HEK293T (cell line): ENCODE data around the gene EPHA10.

Experiments used
- BHLHE40 ChIP-seq: fragments of 450-650 bp; IDR thresholded peaks from 2 replicates; pipeline ENCODE4 v1.6.1; 2016; ENCODE audit warnings: mild to moderate bottlenecking, moderate library complexity, borderline replicate concordance
- CTBP1 ChIP-seq: fragments of 450-650 bp; IDR thresholded peaks from 2 replicates; pipeline ENCODE4 v1.6.1; 2016; ENCODE audit warnings: borderline replicate concordance
- ELF4 ChIP-seq: fragments of 450-650 bp; IDR thresholded peaks from 2 replicates; pipeline ENCODE4 v1.6.1; 2017; ENCODE audit warnings: antibody characterized with exemption
- FOXK2 ChIP-seq: fragments of 450-650 bp; IDR thresholded peaks from 2 replicates; pipeline ENCODE4 v1.6.1; 2016; ENCODE audit warnings: mild to moderate bottlenecking
- FOXM1 ChIP-seq: fragments of 450-650 bp; IDR thresholded peaks from 2 replicates; pipeline ENCODE4 v1.6.1; 2017; ENCODE audit warnings: mild to moderate bottlenecking, borderline replicate concordance

- TF ChIP-seq BHLHE40 (no peak), FOXM1 (no peak), ELF4 (no peak), FOXK2 (no peak), CTBP1 (no peak)
Observed at GRCh38 chr1:37731312-37732019, 33.5 kb downstream of the EPHA10 start.
